Stimulated activated naive CD8-positive, alpha-beta T cell treated with anti-CD3 and anti-CD28 coated beads, Interleukin-15, Interleukin-2, amounts not matched to agents 100 ng/mL and 50 ng/mL, for 24 hours (primary cell): ENCODE results near the gene CCDC15.

ENCODE experiments used
- H3K27ac Mint-ChIP-seq: one replicate; pipeline ENCODE4 v1.8.0; 2021; ENCODE audit warnings: mild to moderate bottlenecking, mixed read lengths
- H3K27me3 Mint-ChIP-seq: one replicate; pipeline ENCODE4 v1.8.0; 2021; ENCODE audit warnings: mixed read lengths
- H3K36me3 Mint-ChIP-seq: one replicate; pipeline ENCODE4 v1.8.0; 2021; ENCODE audit warnings: low read depth, mixed read lengths
- H3K4me1 Mint-ChIP-seq: one replicate; pipeline ENCODE4 v1.8.0; 2021; ENCODE audit warnings: low read depth, mixed read lengths
- H3K4me3 Mint-ChIP-seq: one replicate; pipeline ENCODE4 v1.8.0; 2021; ENCODE audit warnings: mild to moderate bottlenecking, mixed read lengths
- H3K9me3 Mint-ChIP-seq: one replicate; pipeline ENCODE4 v1.8.0; 2021; ENCODE audit warnings: mixed read lengths

The CCDC15 gene

GRCh38 chr11:125074511-125075241 is 120.7 kb downstream of the CCDC15 start:
- Mint-ChIP-seq H3K27ac (no peak overlapping the region), H3K4me1 (peaks cover 30% of the 10 kb centered on the region)

GRCh38 chr11:125075242-125075625 is 121.2 kb downstream of the CCDC15 start:
- Mint-ChIP-seq H3K36me3 (no peaks in the 10 kb centered on the region), H3K4me3 (no peak overlapping the region), H3K27me3 (peaks cover 8% of the 10 kb centered on the region), H3K27ac (no peak overlapping the region), H3K9me3 (no peaks in the 10 kb centered on the region), H3K4me1 (peaks cover 25% of the 10 kb centered on the region)

More at GRCh38 chr11:125074511-125075241, 120.7 kb downstream of the CCDC15 start:
- Mint-ChIP-seq H3K36me3 (no peaks in the 10 kb centered on the region), H3K9me3 (no peaks in the 10 kb centered on the region), H3K27me3 (peaks cover 8% of the 10 kb centered on the region), H3K4me3 (no peak overlapping the region)

- Mint-ChIP-seq H3K27ac (no peak overlapping the region), H3K9me3 (no peaks in the 10 kb centered on the region), H3K27me3 (peaks cover 8% of the 10 kb centered on the region), H3K36me3 (no peaks in the 10 kb centered on the region), H3K4me1 (peaks cover 18% of the 10 kb centered on the region), H3K4me3 (no peak overlapping the region)
Measured at GRCh38 chr11:125075900-125076317, 121.9 kb downstream of the CCDC15 start.

GRCh38 chr11:125076378-125076945 is 122.5 kb downstream of the CCDC15 start:
- no peaks in the 10 kb centered on the region for H3K9me3 Mint-ChIP-seq
- no peaks in the 10 kb centered on the region for H3K36me3 Mint-ChIP-seq
- no peak overlapping the region for H3K27ac Mint-ChIP-seq
- H3K4me1 Mint-ChIP-seq: peaks cover 12% of the 10 kb centered on the region
- H3K27me3 Mint-ChIP-seq: peaks cover 8% of the 10 kb centered on the region
- no peak overlapping the region for H3K4me3 Mint-ChIP-seq

GRCh38 chr11:125078016-125078415 is 124.0 kb downstream of the CCDC15 start:
- H3K4me3 Mint-ChIP-seq: no peak overlapping the region

GRCh38 chr11:125078516-125079140 is 124.6 kb downstream of the CCDC15 start:
- H3K27me3 Mint-ChIP-seq: peaks cover 4% of the 10 kb centered on the region
- no peak overlapping the region for H3K27ac Mint-ChIP-seq
- H3K36me3 Mint-ChIP-seq: no peaks in the 10 kb centered on the region
- no peaks in the 10 kb centered on the region for H3K9me3 Mint-ChIP-seq
- no peak overlapping the region for H3K4me3 Mint-ChIP-seq
- no peaks in the 10 kb centered on the region for H3K4me1 Mint-ChIP-seq

More at GRCh38 chr11:125078016-125078415, 124.0 kb downstream of the CCDC15 start:
- Mint-ChIP-seq H3K36me3 (no peaks in the 10 kb centered on the region), H3K4me1 (no peaks in the 10 kb centered on the region), H3K9me3 (no peaks in the 10 kb centered on the region), H3K27me3 (peaks cover 4% of the 10 kb centered on the region), H3K27ac (no peak overlapping the region)

GRCh38 chr11:125079151-125079877 is 125.3 kb downstream of the CCDC15 start:
- Mint-ChIP-seq H3K27ac (no peak overlapping the region), H3K9me3 (no peaks in the 10 kb centered on the region), H3K36me3 (no peaks in the 10 kb centered on the region), H3K4me3 (no peak overlapping the region), H3K27me3 (peaks cover 4% of the 10 kb centered on the region), H3K4me1 (no peaks in the 10 kb centered on the region)

GRCh38 chr11:125079878-125080530 is 126.0 kb downstream of the CCDC15 start:
- H3K36me3 Mint-ChIP-seq: no peaks in the 10 kb centered on the region
- H3K27me3 Mint-ChIP-seq: peaks cover 4% of the 10 kb centered on the region
- no peak overlapping the region for H3K27ac Mint-ChIP-seq
- H3K4me3 Mint-ChIP-seq: no peak overlapping the region
- no peaks in the 10 kb centered on the region for H3K4me1 Mint-ChIP-seq
- H3K9me3 Mint-ChIP-seq: no peaks in the 10 kb centered on the region

GRCh38 chr11:125080531-125080911 is 126.5 kb downstream of the CCDC15 start:
- Mint-ChIP-seq H3K4me3 (no peak overlapping the region), H3K36me3 (no peaks in the 10 kb centered on the region), H3K4me1 (no peaks in the 10 kb centered on the region), H3K27ac (no peak overlapping the region), H3K9me3 (no peaks in the 10 kb centered on the region), H3K27me3 (peaks cover 4% of the 10 kb centered on the region)

GRCh38 chr11:125081098-125081798 is 127.2 kb downstream of the CCDC15 start:
- Mint-ChIP-seq H3K27ac (no peak overlapping the region), H3K4me3 (no peak overlapping the region), H3K27me3 (peaks cover 4% of the 10 kb centered on the region), H3K4me1 (no peaks in the 10 kb centered on the region), H3K36me3 (no peaks in the 10 kb centered on the region), H3K9me3 (no peaks in the 10 kb centered on the region)

GRCh38 chr11:125082040-125082439 is 128.0 kb downstream of the CCDC15 start:
- Mint-ChIP-seq H3K36me3 (no peaks in the 10 kb centered on the region), H3K27ac (no peak overlapping the region), H3K9me3 (no peaks in the 10 kb centered on the region), H3K27me3 (peaks cover 4% of the 10 kb centered on the region), H3K4me3 (no peak overlapping the region), H3K4me1 (no peaks in the 10 kb centered on the region)

GRCh38 chr11:125082611-125083311 is 128.8 kb downstream of the CCDC15 start:
- no peaks in the 10 kb centered on the region for H3K9me3 Mint-ChIP-seq
- H3K36me3 Mint-ChIP-seq: no peaks in the 10 kb centered on the region
- H3K4me1 Mint-ChIP-seq: no peaks in the 10 kb centered on the region
- no peak overlapping the region for H3K27ac Mint-ChIP-seq
- peaks cover 4% of the 10 kb centered on the region for H3K27me3 Mint-ChIP-seq
- no peak overlapping the region for H3K4me3 Mint-ChIP-seq

- no peaks in the 10 kb centered on the region for H3K27me3 Mint-ChIP-seq
- no peaks in the 10 kb centered on the region for H3K4me1 Mint-ChIP-seq
- H3K36me3 Mint-ChIP-seq: no peaks in the 10 kb centered on the region
- no peak overlapping the region for H3K4me3 Mint-ChIP-seq
- H3K9me3 Mint-ChIP-seq: no peaks in the 10 kb centered on the region
- no peak overlapping the region for H3K27ac Mint-ChIP-seq
Measured at GRCh38 chr11:125083312-125084056, 129.5 kb downstream of the CCDC15 start.
